Pancreas (tissue), 10 donors: Measurements from ENCODE around the gene MRC2. TPM values are rescaled to one million over a fixed set of nuclear protein-coding genes. Genes with fewer than 3 reads are reported as not detected.

Experiments
- ATAC-seq, 4 donors: fragments of 200-7000 bp; cut with Tn5 transposase; one replicate each; pipeline versions ENCODE4 v1.8.0 to v1.9.1; 2020; ENCODE audit warnings: mild to moderate bottlenecking in 4 of 4, moderate library complexity in 4 of 4
- DNase-seq, 6 donors: peaks; one replicate each; pipeline ENCODE4 v3.0.0-alpha.2; 2020
- FAIRE-seq: peaks from 2 replicates; lab custom pipeline; 2012; peaks lifted over from hg19 to GRCh38; lab: Jason Lieb, UNC
- H3K27ac ChIP-seq, 4 donors: fragments of 200-600 bp; sonication (generic); 1 replicate in 3 of 4; 2 replicates in 1 of 4; pipeline versions ENCODE4 v1.5.0 to v1.8.0; 2020
- H3K27me3 ChIP-seq, 4 donors: fragments of 200-600 bp; one replicate each; pipeline ENCODE4 v1.8.0; 2021
- H3K36me3 ChIP-seq, 3 donors: fragments of 200-600 bp; sonication (generic) in 1 of 3; one replicate each; pipeline versions ENCODE4 v1.5.0 to v1.8.0; 2020 to 2021
- H3K4me1 ChIP-seq, 3 donors: fragments of 200-600 bp; one replicate each; pipeline ENCODE4 v1.8.0; 2021
- H3K4me3 ChIP-seq, 4 donors: fragments of 200-600 bp; sonication (generic) in 2 of 4; one replicate each; pipeline versions ENCODE4 v1.5.0 to v1.8.0; 2020 to 2021
- H3K9me3 ChIP-seq, 4 donors: fragments of 200-600 bp; one replicate each; pipeline ENCODE4 v1.8.0; 2021
- WGBS, 2 donors: extraction: QIAGEN DNeasy Blood & Tissue Kit; methylation state at CpG; one replicate each; pipeline ENCODE4 v1.1.7; 2013; 5-methylcytosine and 5-hydroxymethylcytosine counted together
- intact Hi-C, 3 donors: fragments of 100-400 bp; cut with DNase I; formaldehyde crosslinking; loops; one replicate each; pipeline versions ENCODE4 v1.11.1 to v1.14.2; 2022
- polyA plus RNA-seq, 2 donors: library from polyadenylated mRNA; stranded (reverse); fragments of 200-250 nt; gene quantifications; one replicate each; pipeline ENCODE4 v1.2.3, GENCODE V29; 2013
- total RNA-seq, 6 donors: library from RNA; stranded (reverse); fragmentation: NEBNext Ultra II Directional in 4 of 6; extraction: Animal tissue kit (Norgen Biotek cat#: 25700) in 4 of 6; gene quantifications; one replicate each; pipeline versions ENCODE4 v1.2.1 to v1.2.4, GENCODE V29; 2021 to 2023
- TF ChIP-seq, protein P1 (sequence below), 4 donors: fragments of 200-600 bp; sonication (generic) in 3 of 4; IDR thresholded peaks; one replicate each; pipeline versions ENCODE4 v1.5.0 to v1.8.0; 2021; ENCODE audit warnings: antibody characterized with exemption in 4 of 4
- donor health status: healthy with polysubstance abuse.
- donor health status: DM: no; HTN: no; CAD: no; lungs with moderate emphysema.
- donor health status: DM: no; HTN: no; CAD: no.
- donor health status: control.
- donor health status: control.
- donor health status: Bipolar disorder and iron deficiency.
- donor health status: DM: yes; HTN: yes; CAD: no.
- donor health status: DM: no; HTN: no; CAD: no.
- donor health status: DM: no; HTN: no; CAD: no.
- donor health status: DM: yes; HTN: yes; CAD: no.

Gene MRC2
- total and polyA plus RNA-seq, 8 donors, result 1.6 to 25.4 (median 5.1) TPM

DNA sequence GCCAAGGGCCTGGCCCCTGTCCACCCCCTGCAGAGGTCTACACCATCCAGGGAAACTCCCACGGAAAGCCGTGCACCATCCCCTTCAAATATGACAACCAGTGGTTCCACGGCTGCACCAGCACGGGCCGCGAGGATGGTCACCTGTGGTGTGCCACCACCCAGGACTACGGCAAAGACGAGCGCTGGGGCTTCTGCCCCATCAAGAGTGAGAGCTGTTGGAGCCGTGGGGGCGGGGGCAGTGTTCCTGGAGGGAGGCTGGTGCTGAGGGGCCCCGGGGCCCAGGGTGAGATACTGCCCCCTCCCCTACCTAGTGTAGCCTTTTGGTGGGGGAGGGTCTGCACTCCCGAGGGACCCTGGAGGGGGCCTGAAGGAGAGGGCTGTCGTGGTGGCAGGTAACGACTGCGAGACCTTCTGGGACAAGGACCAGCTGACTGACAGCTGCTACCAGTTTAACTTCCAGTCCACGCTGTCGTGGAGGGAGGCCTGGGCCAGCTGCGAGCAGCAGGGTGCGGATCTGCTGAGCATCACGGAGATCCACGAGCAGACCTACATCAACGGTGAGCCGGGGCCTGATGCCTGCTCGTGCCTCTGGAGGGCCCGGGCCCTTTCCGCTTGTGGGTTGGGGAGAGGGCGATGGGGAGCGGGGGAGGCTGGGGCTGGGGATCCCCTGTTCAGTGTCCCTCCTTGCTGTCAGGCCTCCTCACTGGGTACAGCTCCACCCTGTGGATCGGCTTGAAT is 38.8 kb downstream of the MRC2 start:
- no peaks in the 10 kb centered on the region for H3K36me3 ChIP-seq
- intact Hi-C loops, result no loop called here
- no peaks in the 10 kb centered on the region for H3K27me3 ChIP-seq
- H3K9me3 ChIP-seq, result no peaks in the 10 kb centered on the region
- H3K4me3 ChIP-seq, result no peak overlapping the region
- no peak for DNase-seq
- ATAC-seq, result no peak
- H3K4me1 ChIP-seq, result no peaks in the 10 kb centered on the region
- 66 to 83% methylated on average over 29 to 30 of the region's 30 CpGs for whole genome bisulfite sequencing, 2 donors
- FAIRE-seq, result no peak
- no peak overlapping the region for H3K27ac ChIP-seq
- TF ChIP-seq, protein P1, sequence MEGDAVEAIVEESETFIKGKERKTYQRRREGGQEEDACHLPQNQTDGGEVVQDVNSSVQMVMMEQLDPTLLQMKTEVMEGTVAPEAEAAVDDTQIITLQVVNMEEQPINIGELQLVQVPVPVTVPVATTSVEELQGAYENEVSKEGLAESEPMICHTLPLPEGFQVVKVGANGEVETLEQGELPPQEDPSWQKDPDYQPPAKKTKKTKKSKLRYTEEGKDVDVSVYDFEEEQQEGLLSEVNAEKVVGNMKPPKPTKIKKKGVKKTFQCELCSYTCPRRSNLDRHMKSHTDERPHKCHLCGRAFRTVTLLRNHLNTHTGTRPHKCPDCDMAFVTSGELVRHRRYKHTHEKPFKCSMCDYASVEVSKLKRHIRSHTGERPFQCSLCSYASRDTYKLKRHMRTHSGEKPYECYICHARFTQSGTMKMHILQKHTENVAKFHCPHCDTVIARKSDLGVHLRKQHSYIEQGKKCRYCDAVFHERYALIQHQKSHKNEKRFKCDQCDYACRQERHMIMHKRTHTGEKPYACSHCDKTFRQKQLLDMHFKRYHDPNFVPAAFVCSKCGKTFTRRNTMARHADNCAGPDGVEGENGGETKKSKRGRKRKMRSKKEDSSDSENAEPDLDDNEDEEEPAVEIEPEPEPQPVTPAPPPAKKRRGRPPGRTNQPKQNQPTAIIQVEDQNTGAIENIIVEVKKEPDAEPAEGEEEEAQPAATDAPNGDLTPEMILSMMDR (IDR thresholded peaks at IDR 0.05), result no peak

GRCh38 chr17:62666801-62667591 is 39.5 kb downstream of the MRC2 start:
- ATAC-seq, result no peak
- Histone ChIP-seq H3K4me3 (no peak overlapping the region), H3K27me3 (no peaks in the 10 kb centered on the region), H3K36me3 (no peaks in the 10 kb centered on the region), H3K9me3 (no peaks in the 10 kb centered on the region), H3K27ac (no peak overlapping the region), H3K4me1 (no peaks in the 10 kb centered on the region)
- peak in 1 of 6 donors; percentile 71 for DNase-seq
- 74 to 85% methylated on average over 35 to 40 of the region's 40 CpGs for WGBS, 2 donors
- FAIRE-seq, result no peak
- TF ChIP-seq, protein P1 (IDR thresholded peaks at IDR 0.05), result no peak
- intact Hi-C loops, result no loop called here

- no peak overlapping the region for H3K27ac ChIP-seq
- no peaks in the 10 kb centered on the region for H3K9me3 ChIP-seq
- WGBS, 2 donors, result 72 to 75% methylated on average over 10 of the region's 10 CpGs
- DNase-seq (no peak), FAIRE-seq (no peak), ATAC-seq (no peak)
- no peaks in the 10 kb centered on the region for H3K36me3 ChIP-seq
- TF ChIP-seq, protein P1 (IDR thresholded peaks at IDR 0.05), result no peak
- intact Hi-C loops, result no loop called here
- H3K27me3 ChIP-seq, result no peaks in the 10 kb centered on the region
- H3K4me1 ChIP-seq, result no peaks in the 10 kb centered on the region
- no peak overlapping the region for H3K4me3 ChIP-seq
Observed at GRCh38 chr17:62668091-62668804, 40.8 kb downstream of the MRC2 start.

DNA sequence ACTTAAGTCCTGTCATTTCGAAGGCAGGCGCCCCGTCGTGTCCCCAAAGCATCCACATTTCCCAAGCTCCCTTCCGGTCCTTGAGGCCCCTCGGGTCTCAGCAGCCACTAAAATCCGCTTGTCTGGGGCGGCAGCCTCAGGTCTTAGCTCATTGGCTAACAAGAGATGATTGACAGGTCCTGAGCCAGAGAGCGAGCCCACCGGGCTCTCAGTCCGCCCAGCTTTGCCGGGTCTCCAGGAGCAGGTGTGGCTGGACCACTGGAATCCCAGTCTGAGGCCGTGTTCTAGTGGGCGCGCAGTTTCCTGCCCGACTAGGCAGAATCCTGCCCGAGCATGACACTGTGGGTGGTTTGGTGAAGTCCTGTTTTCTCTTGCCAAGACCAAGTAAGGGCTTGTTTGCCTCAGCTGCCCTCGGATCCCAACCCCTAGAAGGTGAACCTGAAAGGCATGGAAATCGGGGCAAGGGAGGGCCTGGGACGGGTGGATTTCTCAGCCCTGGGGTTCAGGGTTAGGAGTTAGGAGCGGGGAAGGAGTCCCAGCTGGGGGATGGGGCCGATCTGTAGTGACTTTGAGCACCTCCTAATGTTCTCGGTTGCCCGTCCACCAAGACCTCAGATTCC is 42.8 kb downstream of the MRC2 start:
- Histone ChIP-seq H3K4me1 (no peaks in the 10 kb centered on the region), H3K36me3 (no peaks in the 10 kb centered on the region), H3K4me3 (no peak overlapping the region), H3K27me3 (no peaks in the 10 kb centered on the region), H3K9me3 (no peaks in the 10 kb centered on the region), H3K27ac (no peak overlapping the region)
- ATAC-seq (peak in 1 of 4 donors; percentile 18), FAIRE-seq (no peak), DNase-seq (peak in 2 of 6 donors; percentile 39 to 47)
- WGBS, 2 donors, result 57 to 60% methylated on average over 24 of the region's 24 CpGs
- intact Hi-C loops, result loop anchor here in 1 of 3 donors (10.0 kb wide), 1 partner anchor 734 kb away; no protein-coding TSS in a partner anchor
- TF ChIP-seq, protein P1 (IDR thresholded peaks at IDR 0.05), result no peak
